Forelimb muscle (tissue), 1 donor: ENCODE data around the gene CNPY4. TPM values are rescaled to one million over a fixed set of nuclear protein-coding genes. Genes with fewer than 3 reads are reported as not detected.
"Not testable (repeated sequence)": the region's sequence is repeated elsewhere in the genome, so short reads cannot be mapped to it uniquely, and the experiment has no call there.

Source experiments
- DNase-seq: peaks from one replicate; pipeline ENCODE4 v3.0.0-alpha.2; 2013; ENCODE audit warnings: low read depth
- polyA plus RNA-seq: library from polyadenylated mRNA; unstranded; fragments of 120-200 nt; gene quantifications from one replicate; pipeline ENCODE4 v1.2.1, GENCODE V29; 2013; ENCODE audit not compliant: insufficient read length

CNPY4 gene
- polyA plus RNA-seq, 1 donor, result 33.8 TPM

DNA sequence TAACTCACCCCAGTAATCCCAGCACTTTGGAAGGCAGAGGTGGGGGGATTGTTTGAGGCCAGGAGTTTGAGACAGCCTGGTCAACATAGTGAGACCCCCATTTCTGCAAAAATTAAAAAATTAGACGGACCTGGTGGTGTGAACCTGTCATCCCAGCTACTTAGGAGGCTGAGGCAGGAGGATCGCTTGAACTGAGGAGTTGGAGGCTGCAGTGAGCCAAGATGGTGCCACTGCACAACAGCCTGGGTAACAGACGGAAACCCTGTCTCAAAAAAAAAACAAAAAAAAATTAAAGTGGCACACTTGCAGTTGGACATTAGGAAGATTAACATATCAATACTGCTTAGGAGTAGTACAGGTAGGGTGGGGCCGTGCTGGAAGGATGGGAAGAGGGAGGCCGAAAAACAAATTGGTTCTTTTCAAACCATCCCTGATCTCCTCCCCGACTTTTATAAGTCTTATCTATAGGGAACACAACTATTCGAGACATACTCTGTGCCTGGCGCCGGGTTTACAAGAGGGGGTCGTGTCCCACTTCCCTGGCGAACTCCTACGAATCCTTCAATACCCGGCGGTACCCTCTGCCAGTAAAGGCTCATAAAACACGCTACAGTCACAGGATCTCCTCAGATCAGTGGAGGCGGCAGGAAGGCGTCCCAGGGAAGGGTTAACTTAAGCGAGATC is 904 bp upstream of the CNPY4 start:
- DNase-seq, result no peak

DNA sequence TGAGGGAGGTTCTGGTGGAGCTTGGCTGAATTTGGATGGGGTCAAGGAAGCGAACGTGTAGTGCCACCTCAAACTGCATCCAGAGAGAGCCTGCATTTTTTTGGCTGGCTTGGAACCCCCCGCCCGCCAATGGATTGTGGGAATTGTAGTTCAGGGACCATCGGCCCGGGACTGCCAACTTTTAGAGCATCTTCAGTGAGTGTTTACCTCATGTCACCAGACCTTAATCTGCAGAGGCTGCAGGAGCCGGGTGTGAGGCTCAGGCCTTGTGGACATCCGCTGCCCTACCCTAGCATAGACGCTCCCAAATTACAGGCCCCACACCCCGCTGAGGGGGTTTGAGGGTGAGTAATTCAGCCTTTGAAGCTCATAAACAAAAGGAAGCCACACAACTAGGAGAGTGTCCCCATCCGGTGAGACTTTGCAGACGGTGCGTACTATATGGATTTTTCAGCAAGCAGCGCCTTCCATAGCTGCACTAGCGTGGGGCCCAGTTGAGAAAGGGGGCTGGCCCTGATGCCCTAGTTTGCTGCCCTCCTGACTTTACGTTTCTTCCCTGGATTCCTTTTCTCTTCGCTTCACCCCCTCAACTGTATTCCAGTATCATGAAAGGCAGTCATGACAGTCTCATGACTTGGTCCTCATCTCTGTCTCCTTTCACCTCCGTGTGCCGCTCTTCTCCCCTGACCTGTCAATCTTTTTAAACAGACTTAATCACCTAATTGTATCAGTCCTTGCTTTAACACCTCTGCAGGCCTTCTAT is 717 bp downstream of the CNPY4 start:
- peak; percentile 44 for DNase-seq

- DNase-seq, result no peak
Observed at GRCh38 chr7:100120733-100121036, 1.3 kb downstream of the CNPY4 start.

- DNase-seq, result no peak
Observed at GRCh38 chr7:100122067-100122466, 2.6 kb downstream of the CNPY4 start.

- no peak for DNase-seq
Observed at GRCh38 chr7:100122568-100122967, 3.1 kb downstream of the CNPY4 start.

- no peak for DNase-seq
Observed at GRCh38 chr7:100124301-100125230, 5.1 kb downstream of the CNPY4 start.

- no peak for DNase-seq
Observed at GRCh38 chr7:100126239-100126930, 7.0 kb downstream of the CNPY4 start.

GRCh38 chr7:100126931-100127865 is 7.8 kb downstream of the CNPY4 start, which contains the start of gene MBLAC1:
Gene MBLAC1 (plus strand): TSS chr7:100126967. CDS start chr7:100127396, 429 bp downstream.
- peak; percentile 77 for DNase-seq

DNA sequence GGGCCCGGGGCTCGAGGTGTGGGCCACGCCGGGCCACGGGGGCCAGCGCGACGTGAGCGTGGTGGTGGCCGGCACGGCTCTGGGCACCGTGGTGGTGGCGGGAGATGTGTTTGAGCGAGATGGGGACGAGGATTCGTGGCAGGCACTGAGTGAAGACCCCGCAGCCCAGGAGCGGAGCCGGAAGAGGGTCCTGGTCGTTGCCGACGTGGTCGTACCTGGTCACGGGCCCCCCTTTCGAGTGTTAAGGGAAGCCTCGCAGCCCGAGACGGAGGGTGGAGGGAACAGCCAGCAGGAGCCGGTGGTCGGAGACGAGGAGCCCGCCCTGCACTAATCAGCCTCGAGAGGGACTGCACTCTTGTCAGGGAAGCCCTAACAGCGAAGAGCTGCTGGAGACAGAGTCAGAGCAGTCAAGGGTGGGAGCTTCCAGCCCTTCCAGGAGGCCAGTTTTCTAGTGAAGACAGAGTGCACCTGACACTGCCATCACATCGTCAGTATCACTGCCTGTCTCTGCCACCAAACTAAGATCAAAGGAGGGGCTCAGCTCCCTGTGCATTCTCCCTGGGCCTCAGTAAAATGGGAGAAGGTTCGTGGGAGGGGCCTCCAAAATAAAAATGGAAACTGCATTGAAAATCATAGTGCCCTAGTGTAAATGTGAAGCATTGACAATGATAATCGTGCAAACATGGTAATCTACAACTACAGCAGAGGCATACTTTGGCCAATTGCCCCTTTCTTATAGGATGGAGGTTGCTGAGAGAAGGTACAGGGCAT is 8.6 kb downstream of the CNPY4 start:
- DNase-seq, result no peak

DNA sequence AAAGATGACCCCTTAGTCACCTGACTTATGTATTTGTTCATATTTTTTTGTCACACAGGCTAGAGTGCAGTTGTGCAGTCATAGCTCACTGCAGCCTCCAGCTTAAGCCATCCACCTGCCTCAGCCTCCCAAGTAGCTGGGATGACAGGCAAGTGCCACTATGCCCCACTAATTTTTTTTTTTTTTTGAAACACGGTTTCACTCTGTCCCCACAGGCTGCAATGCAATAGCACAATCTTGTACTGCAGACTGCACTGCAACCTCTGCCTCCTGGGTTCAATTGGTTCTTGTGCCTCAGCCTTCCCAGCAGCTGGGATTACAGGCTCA is 9.2 kb downstream of the CNPY4 start:
- DNase-seq, result no peak

DNA sequence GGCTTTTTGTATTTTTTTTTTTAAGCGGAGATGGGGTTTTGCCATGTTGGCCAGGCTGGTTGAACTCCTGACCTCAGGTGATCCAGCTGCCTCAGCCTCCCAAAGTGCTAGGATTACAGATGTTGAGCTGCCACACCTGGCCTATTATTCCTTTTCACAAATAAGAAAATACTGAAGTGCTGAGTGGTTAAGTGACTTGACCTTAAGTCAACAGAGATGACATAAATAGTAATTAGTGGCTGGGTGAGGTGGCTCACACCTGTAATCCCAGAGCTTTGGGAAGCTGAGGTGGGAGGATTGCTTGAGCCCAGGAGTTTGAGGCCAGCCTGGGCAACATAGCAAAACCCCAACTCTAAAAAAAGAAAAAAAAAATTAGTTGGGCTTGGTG is 10.8 kb downstream of the CNPY4 start:
- DNase-seq, result not testable (repeated sequence)

DNA sequence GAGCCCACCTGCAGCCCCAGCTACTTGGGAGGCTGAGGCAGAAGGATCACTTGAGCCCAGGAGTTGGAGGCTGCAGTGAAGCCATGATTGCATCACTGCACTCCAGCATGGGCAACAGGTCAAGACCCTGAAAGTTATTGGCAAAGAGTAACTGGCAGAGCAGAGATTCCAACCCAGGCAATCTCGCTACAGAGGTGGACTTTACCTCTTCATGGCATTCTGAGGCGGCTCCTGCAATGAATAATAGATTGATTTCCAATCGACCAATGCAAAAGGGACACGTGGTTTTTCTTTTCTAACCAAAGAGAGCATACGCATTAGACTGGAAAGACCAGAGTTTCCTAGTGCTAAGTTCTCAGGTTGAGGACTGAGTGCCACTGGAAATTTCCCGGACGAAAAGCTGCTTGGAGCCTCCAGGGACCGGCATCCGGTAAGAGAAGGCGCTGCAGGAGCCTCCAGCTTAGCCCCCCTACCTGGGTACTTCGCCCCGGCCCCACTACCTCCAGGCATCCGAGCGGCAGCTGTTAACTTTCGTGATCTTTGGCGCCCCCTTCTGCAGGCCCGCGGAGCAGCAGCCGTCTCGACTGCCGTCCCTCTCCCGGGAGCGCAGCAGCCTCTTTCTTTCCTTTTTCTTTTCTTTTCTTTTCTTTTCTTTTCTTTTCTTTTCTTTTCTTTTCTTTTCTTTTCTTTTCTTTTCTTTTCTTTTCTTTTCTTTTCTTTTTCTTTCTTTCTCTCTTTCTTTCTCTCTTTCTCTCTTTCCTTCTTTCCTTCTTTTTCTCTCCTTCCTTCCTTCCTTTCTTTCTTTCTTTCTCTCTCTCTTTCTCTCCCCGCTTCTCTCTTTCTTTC is 11.4 kb downstream of the CNPY4 start:
- DNase-seq, result no peak

DNA sequence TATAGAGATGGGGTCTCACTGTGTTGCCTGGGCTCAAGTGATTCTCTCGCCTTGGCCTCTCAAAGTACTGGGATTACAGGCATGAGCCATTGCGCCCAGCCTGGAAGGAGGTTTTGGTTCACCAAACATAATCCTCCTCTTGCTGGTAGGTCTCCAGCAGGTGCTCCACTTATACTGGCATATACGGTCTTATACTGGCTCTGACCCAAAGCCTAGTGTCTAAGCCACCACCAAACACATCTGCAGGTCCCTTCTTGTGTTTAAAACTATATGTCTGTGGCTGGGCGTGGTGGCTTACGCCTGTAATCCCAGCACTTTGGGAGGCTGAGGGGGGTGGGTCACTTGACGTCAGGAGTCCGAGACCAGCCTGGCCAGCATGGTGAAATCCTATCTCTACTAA is 12.7 kb downstream of the CNPY4 start:
- DNase-seq, result no peak

GRCh38 chr7:100132697-100133151 is 13.3 kb downstream of the CNPY4 start:
- no peak for DNase-seq

GRCh38 chr7:100137851-100138760 is 18.7 kb downstream of the CNPY4 start:
- DNase-seq, result no peak

DNA sequence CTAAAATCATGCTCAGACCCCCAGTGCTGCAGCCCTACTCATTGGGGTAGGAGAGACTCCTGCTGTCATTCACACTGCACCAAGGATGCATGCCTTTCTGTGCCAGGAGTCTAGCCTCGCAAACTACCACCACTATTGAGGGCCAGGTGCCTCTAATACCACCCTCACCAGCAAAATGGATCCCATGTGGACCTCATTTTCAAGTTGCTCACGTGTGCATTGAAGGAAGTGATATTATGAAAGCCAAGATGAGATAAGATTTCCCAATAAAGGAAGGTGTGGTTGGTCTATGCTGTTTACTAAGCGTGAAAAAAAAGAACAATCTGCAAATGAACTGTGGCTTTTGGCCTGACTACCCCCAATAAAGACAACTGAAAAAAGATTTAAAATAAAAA is 22.1 kb downstream of the CNPY4 start:
- no peak for DNase-seq

- no peak for DNase-seq
Observed at GRCh38 chr7:100142461-100142860, 23.0 kb downstream of the CNPY4 start.

- DNase-seq, result not testable (repeated sequence)
Observed at GRCh38 chr7:100146350-100146749, 26.9 kb downstream of the CNPY4 start.
